Neural cell (in vitro differentiated cells): ENCODE measurements around the gene RASGRP1. TPM values are rescaled to one million over a fixed set of nuclear protein-coding genes. Genes with fewer than 3 reads are reported as not detected.

ENCODE experiments used
- H2AFZ ChIP-seq: fragments of 200-600, 300-800 bp; sonication (generic), shearing (Covaris generic); 2 replicates; pipeline ENCODE4 v1.6.0; 2014; ENCODE audit warnings: low read depth, mild to moderate bottlenecking, antibody characterized with exemption, low read length, moderate library complexity
- H3F3A ChIP-seq: fragments of 200-600 bp; shearing (Covaris generic); 2 replicates; pipeline ENCODE4 v1.6.1; 2016; ENCODE audit warnings: mild to moderate bottlenecking, moderate library complexity, mixed read lengths, antibody characterized with exemption, low read length; ENCODE audit not compliant: insufficient read depth, poor library complexity, severe bottlenecking
- H3K27ac ChIP-seq: fragments of 200-600, 300-800 bp; sonication (generic), shearing (Covaris generic); 2 replicates; pipeline ENCODE4 v1.5.1; 2014; ENCODE audit warnings: mild to moderate bottlenecking, low read length, moderate library complexity
- H3K27me3 ChIP-seq: fragments of 300-800, 200-600 bp; sonication (generic), shearing (Covaris generic); 2 replicates; pipeline ENCODE4 v1.6.0; 2014; ENCODE audit warnings: mild to moderate bottlenecking, low read depth, low read length, moderate library complexity; ENCODE audit not compliant: insufficient read depth
- H3K36me3 ChIP-seq: fragments of 300-800, 200-600 bp; sonication (generic), shearing (Covaris generic); 2 replicates; pipeline ENCODE4 v1.5.1; 2014; ENCODE audit warnings: mild to moderate bottlenecking, antibody characterized with exemption, low read length, moderate library complexity; ENCODE audit not compliant: insufficient read depth
- H3K4me2 ChIP-seq: fragments of 300-800, 200-600 bp; sonication (generic), shearing (Covaris generic); 2 replicates; pipeline ENCODE4 v1.6.0; 2014; ENCODE audit warnings: mild to moderate bottlenecking, low read length
- H3K4me3 ChIP-seq: fragments of 300-800, 200-600 bp; sonication (generic), shearing (Covaris generic); 2 replicates; pipeline ENCODE4 v1.5.1; 2014; ENCODE audit warnings: mild to moderate bottlenecking, low read length, moderate library complexity
- H3K79me2 ChIP-seq: fragments of 200-600 bp; shearing (Covaris generic); replicated peaks from 2 replicates; pipeline ENCODE4 v1.6.0; 2014; ENCODE audit warnings: mild to moderate bottlenecking, low read length, moderate library complexity; ENCODE audit not compliant: insufficient read depth
- H3K9ac ChIP-seq: fragments of 300-800, 200-600 bp; sonication (generic), shearing (Covaris generic); 2 replicates; pipeline ENCODE4 v1.6.1; 2016; ENCODE audit warnings: mild to moderate bottlenecking, low read length, mixed read lengths
- H3K9me2 ChIP-seq: fragments of 200-600 bp; shearing (Covaris generic); 2 replicates; pipeline ENCODE4 v1.6.1; 2016; ENCODE audit warnings: mild to moderate bottlenecking, low read length, mixed read lengths; ENCODE audit not compliant: insufficient read depth
- H3K9me3 ChIP-seq: fragments of 200-600, 300-800 bp; sonication (generic), shearing (Covaris generic); 2 replicates; pipeline ENCODE4 v1.6.1; 2016; ENCODE audit warnings: mild to moderate bottlenecking, mixed run types, low read length, moderate library complexity, mixed read lengths
- H4K20me1 ChIP-seq: fragments of 200-600 bp; shearing (Covaris generic); 2 replicates; pipeline ENCODE4 v1.6.1; 2016; ENCODE audit warnings: mild to moderate bottlenecking, mixed run types; ENCODE audit not compliant: insufficient read depth
- CTCF ChIP-seq: fragments of 450-650 bp; IDR thresholded peaks from 2 replicates; pipeline ENCODE4 v1.5.1; 2014; ENCODE audit warnings: antibody characterized with exemption, mild to moderate bottlenecking, moderate library complexity; ENCODE audit not compliant: poor library complexity, severe bottlenecking
- EP300 ChIP-seq: fragments of 450-650 bp; conservative IDR thresholded peaks from 2 replicates; pipeline ENCODE4 v1.6.1; 2014; ENCODE audit warnings: antibody characterized with exemption, mild to moderate bottlenecking, moderate library complexity; ENCODE audit not compliant: poor library complexity, severe bottlenecking
- EZH2 ChIP-seq: fragments of 200-600, 300-800 bp; shearing (Covaris generic), sonication (generic); IDR thresholded peaks from 2 replicates; pipeline ENCODE4 v1.6.1; 2014; ENCODE audit warnings: antibody characterized with exemption, low read length, borderline replicate concordance, mild to moderate bottlenecking; ENCODE audit not compliant: insufficient read depth, poor library complexity, severe bottlenecking
- MXI1 ChIP-seq: fragments of 450-650 bp; conservative IDR thresholded peaks from 2 replicates; pipeline ENCODE4 v1.6.1; 2014; ENCODE audit warnings: antibody characterized with exemption, mild to moderate bottlenecking; ENCODE audit not compliant: poor library complexity, severe bottlenecking
- POLR2AphosphoS5 ChIP-seq: IDR thresholded peaks from 2 replicates; pipeline ENCODE4 v1.6.1; 2012
- RAD21 ChIP-seq: fragments of 450-650 bp; conservative IDR thresholded peaks from 2 replicates; pipeline ENCODE4 v1.6.1; 2014; ENCODE audit warnings: antibody characterized with exemption, mild to moderate bottlenecking, moderate library complexity
- REST ChIP-seq: IDR thresholded peaks from 2 replicates; pipeline ENCODE4 v1.6.1; 2012; ENCODE audit warnings: borderline replicate concordance
- SMC3 ChIP-seq: fragments of 450-650 bp; conservative IDR thresholded peaks from 2 replicates; pipeline ENCODE4 v1.6.1; 2014; ENCODE audit warnings: antibody characterized with exemption, mild to moderate bottlenecking, moderate library complexity; ENCODE audit not compliant: poor library complexity
- TAF1 ChIP-seq: IDR thresholded peaks from 2 replicates; pipeline ENCODE4 v1.6.1; 2012; ENCODE audit warnings: low read depth
- polyA plus RNA-seq: library from polyadenylated mRNA; depleted of rRNA; stranded (reverse); fragments of >200 nt; gene quantifications from 2 replicates; pipeline ENCODE4 v1.2.3, GENCODE V29; 2014

The RASGRP1 gene
- polyA plus RNA-seq, 1 donor from 2014 or later = 3.1 TPM

GRCh38 chr15:38490242-38490922 lies 74.2 kb downstream of the RASGRP1 start:
- no peak overlapping the region for H3K4me2 ChIP-seq

GRCh38 chr15:38487378-38487777 lies 77.2 kb downstream of the RASGRP1 start:
- Histone ChIP-seq H4K20me1 (no peaks in the 10 kb centered on the region), H3K9me2 (no peaks in the 10 kb centered on the region), H3K36me3 (peaks cover 5% of the 10 kb centered on the region), H3K9ac (no peak overlapping the region), H3K27ac (no peak overlapping the region), H2AFZ (no peak overlapping the region), H3K27me3 (no peaks in the 10 kb centered on the region), H3K4me3 (no peak overlapping the region), H3K79me2 (no peaks in the 10 kb centered on the region), H3F3A (no peaks in the 10 kb centered on the region), H3K9me3 (no peaks in the 10 kb centered on the region), H3K4me2 (no peak overlapping the region)
- TF ChIP-seq CTCF = no peak
- no peak for TF ChIP-seq RAD21
- no peak for TF ChIP-seq EZH2
- TF ChIP-seq MXI1 = no peak
- no peak for TF ChIP-seq TAF1
- no peak for TF ChIP-seq EP300
- TF ChIP-seq SMC3 = no peak
- no peak for TF ChIP-seq POLR2AphosphoS5
- no peak for TF ChIP-seq REST

More at GRCh38 chr15:38490242-38490922, 74.2 kb downstream of the RASGRP1 start:
- Histone ChIP-seq H4K20me1 (no peaks in the 10 kb centered on the region), H3K27ac (no peak overlapping the region), H2AFZ (no peak overlapping the region), H3K9me2 (no peaks in the 10 kb centered on the region), H3K9me3 (no peaks in the 10 kb centered on the region), H3K27me3 (no peaks in the 10 kb centered on the region), H3F3A (no peaks in the 10 kb centered on the region), H3K4me3 (no peak overlapping the region), H3K9ac (no peak overlapping the region), H3K36me3 (no peaks in the 10 kb centered on the region), H3K79me2 (no peaks in the 10 kb centered on the region)
- TF ChIP-seq EZH2 (no peak), POLR2AphosphoS5 (no peak), CTCF (no peak), SMC3 (no peak), EP300 (no peak)
